GM12891 (cell line): Measurements from ENCODE around the gene GATD1.

Experiments
- DNase-seq: peaks from one replicate; pipeline ENCODE4 v3.0.0; 2011; ENCODE audit warnings: low spot score; ENCODE audit not compliant: insufficient read length
- FAIRE-seq: peaks from 2 replicates; lab custom pipeline; 2011; peaks lifted over from hg19 to GRCh38; lab: Jason Lieb, UNC
- PAX5 ChIP-seq: IDR thresholded peaks from 2 replicates; pipeline ENCODE4 v1.6.1; 2011; ENCODE audit warnings: low read length, moderate library complexity, mild to moderate bottlenecking; ENCODE audit not compliant: insufficient read depth, severe bottlenecking
- POLR2A ChIP-seq: IDR thresholded peaks from 2 replicates; pipeline ENCODE4 v1.6.1; 2011; ENCODE audit warnings: low read depth, low read length, control low read depth
- POLR2AphosphoS5 ChIP-seq: IDR thresholded peaks from 2 replicates; pipeline ENCODE4 v1.6.1; 2011; ENCODE audit warnings: low read depth, low read length, control low read depth
- POU2F2 ChIP-seq: IDR thresholded peaks from 2 replicates; pipeline ENCODE4 v1.6.1; 2011; ENCODE audit warnings: low read depth, mild to moderate bottlenecking, control low read depth, low read length, moderate library complexity
- SPI1 ChIP-seq: IDR thresholded peaks from 2 replicates; pipeline ENCODE4 v1.6.1; 2011; ENCODE audit warnings: low read depth, low read length, control low read depth
- TAF1 ChIP-seq: IDR thresholded peaks from 2 replicates; pipeline ENCODE4 v1.6.1; 2011; ENCODE audit warnings: low read depth, low read length, control low read depth

GATD1 gene

DNA sequence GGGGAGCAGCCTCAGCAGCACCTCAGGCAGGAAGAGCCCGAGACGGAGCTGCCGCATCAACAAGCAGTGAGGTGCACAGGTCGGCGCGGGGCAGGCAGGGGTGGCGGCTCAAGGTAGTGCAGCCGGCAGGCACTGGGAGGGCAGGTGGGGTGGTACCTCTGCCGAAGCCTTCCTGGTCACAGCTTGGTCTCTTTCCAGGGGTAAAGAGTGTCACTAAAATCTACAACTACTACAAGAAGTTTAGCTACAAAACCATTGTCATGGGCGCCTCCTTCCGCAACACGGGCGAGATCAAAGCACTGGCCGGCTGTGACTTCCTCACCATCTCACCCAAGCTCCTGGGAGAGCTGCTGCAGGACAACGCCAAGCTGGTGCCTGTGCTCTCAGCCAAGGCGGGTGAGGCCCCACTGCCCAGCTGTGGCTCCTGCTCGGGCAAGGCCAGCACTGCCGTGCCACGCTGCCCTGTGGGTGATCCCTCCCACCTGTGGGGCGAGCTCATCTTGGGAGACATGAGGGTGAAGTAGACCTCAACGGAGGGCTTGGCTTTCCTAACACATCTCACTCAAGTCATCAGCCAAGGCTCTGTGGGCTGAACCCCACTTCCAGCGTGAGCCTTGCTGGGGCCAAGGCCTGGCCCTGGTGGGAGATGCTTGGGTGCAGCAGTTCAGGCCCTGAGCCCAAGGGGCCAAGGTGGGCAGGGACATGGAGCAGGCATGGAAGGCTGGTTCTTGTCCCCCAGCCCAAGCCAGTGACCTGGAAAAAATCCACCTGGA, 13.6 kb downstream of the GATD1 start:
- no peak for DNase-seq
- FAIRE-seq: no peak
- TF ChIP-seq POLR2A (0 out of 2 replicates have a peak, but pooled peaks have one; percentile 31), POLR2AphosphoS5 (no peak; the same call in none of the 2 replicates)

DNA sequence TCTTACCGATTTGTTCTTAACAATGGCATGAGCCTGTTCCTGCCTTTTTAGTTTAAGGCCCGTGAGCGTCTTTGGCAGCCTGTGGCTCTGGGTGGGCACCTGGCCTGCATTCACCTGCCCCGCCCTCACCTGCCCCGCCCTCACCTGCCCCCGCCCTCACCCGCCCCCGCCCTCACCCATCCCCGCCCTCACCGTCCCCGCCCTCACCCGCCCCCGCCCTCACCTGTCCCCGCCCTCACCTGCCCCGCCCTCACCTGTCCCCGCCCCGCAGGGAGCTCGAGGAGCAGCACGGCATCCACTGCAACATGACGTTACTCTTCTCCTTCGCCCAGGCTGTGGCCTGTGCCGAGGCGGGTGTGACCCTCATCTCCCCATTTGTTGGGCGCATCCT, 14.2 kb downstream of the GATD1 start:
- no peak for DNase-seq
- no peak for FAIRE-seq

DNA sequence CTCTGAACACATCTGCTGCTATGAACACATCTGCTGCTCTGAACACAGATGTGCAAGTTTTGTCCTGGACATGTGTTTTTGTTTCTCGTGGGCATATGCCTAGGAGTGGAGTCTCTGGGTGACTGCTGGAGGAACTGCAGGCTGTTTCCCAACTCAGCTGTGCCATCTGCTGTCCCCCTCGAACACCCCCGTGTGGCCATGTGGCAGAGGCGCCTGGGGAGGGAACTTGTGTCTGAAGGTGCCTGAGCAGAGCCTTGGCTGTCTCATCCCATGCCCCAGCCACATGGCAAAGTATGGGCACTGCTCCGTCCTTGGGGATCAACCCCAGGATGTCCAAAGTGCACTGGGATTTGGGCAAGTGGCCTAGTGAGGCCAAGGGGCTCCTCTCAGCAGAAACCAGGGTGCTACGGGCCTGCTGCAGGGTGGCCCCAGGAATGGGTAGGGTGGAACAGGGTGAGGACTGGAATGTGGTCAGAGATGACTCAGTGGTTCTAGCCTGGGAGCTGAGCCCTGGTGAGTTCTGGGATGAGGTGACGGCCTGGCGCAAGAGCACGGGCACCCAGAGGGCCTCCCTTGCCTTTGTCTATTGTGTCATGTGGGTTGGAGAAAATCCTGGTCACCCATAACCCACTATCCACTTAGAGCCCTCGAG, 14.7 kb downstream of the GATD1 start:
- TF ChIP-seq SPI1: no peak
- no peak for TF ChIP-seq PAX5
- TF ChIP-seq POLR2AphosphoS5: no peak
- no peak for FAIRE-seq
- DNase-seq: no peak

More for the DNA sequence above, 14.2 kb downstream of the GATD1 start:
- no peak for TF ChIP-seq PAX5

DNA sequence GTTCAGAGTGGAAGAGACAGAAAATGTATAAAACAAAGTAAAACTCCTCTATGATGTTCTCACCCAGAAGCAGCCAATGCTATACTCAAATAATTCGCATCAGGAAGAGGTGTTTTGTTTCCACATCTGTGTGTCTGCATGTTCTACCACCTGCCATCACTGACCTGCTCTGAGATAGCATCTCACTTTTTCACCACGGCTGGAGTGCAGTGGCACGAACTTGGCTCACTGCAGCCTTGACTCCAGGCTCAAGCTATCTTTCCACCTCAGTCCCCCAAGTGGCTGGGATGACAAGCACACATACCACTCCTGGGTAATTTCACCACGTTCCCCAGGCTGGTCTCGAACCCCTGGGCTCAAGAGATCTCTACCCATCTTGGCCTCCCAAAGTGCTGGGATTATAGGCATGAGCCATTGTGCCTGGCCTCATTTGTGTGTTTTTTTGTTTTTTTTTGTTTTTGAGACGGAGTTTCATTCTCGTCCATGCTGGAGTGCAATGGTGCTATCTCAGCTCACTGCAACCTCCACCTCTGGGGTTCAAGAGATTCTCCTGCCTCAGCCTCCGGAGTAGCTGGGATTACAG, 15.7 kb downstream of the GATD1 start:
- TF ChIP-seq POLR2AphosphoS5 (no peak), POLR2A (no peak), SPI1 (no peak), TAF1 (no peak), POU2F2 (no peak), PAX5 (no peak)
- no peak for FAIRE-seq
- no peak for DNase-seq

DNA sequence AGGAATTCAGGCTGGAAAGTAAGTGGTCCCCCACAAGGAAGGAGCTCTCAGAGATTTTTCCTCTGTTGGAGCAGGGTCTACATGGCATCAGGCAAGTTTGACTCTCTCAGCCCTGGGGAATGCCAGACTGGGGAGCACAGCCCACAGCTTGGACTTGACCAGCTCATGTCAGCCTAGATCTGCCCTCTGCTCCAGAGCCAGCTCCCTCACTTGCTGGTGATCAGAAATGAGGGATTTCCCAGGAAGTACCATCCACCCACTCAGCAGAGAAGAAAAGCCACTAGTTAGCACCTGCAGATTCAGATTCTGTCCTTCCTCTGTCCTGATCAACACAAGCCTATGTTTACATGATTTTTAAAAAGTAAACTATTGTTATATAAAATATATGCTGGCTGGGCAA, 17.1 kb downstream of the GATD1 start:
- DNase-seq: no peak
- TF ChIP-seq PAX5: no peak
- no peak for TF ChIP-seq POLR2A
- no peak for TF ChIP-seq POLR2AphosphoS5
- no peak for TF ChIP-seq SPI1
- TF ChIP-seq POU2F2: no peak
- no peak for TF ChIP-seq TAF1
- no peak for FAIRE-seq

DNA sequence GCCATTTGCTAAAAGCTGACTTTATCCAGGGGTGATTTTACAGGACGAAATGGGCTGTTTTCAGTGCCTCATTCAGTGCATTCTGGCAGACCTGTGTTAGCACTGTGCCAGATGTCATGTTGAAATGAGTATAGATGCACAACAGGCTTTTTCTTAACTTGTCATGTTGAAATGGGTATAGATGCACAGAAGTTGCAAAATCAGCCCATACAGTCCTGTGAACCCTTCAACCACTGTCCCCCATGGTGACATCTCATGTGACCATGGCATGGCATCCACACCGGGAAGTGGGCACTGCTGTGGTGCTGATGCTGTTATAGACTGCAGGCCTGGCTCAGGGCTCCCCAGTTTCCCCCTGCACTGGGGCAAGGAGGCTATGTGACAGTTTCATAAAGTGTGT, 27.6 kb downstream of the GATD1 start:
- FAIRE-seq (peak; percentile 64), DNase-seq (no peak)
- TF ChIP-seq POLR2AphosphoS5 (no peak), SPI1 (no peak), POLR2A (no peak), POU2F2 (no peak), PAX5 (no peak), TAF1 (no peak)

DNA sequence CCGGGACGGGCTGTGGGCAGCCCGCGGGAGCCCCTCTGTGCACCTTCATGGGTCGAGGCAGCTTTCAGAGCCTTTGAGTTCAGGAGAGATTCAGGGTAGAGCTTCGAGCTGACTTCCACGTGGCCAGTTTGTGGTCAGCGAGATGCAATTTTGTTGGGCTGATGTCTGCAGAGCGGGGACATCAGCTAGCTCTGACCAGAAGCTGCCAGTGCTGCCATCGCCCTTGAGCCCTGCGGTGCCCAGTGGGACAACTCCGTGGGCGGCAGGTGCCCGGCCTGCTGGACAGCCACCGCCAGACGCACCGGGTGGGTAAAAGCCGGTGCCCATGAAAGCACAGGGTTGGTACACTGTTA, 29.3 kb downstream of the GATD1 start:
- DNase-seq: no peak
- TF ChIP-seq POLR2AphosphoS5 (no peak), PAX5 (no peak), TAF1 (no peak), POLR2A (no peak), SPI1 (no peak), POU2F2 (no peak)
- FAIRE-seq: peak; percentile 87

DNA sequence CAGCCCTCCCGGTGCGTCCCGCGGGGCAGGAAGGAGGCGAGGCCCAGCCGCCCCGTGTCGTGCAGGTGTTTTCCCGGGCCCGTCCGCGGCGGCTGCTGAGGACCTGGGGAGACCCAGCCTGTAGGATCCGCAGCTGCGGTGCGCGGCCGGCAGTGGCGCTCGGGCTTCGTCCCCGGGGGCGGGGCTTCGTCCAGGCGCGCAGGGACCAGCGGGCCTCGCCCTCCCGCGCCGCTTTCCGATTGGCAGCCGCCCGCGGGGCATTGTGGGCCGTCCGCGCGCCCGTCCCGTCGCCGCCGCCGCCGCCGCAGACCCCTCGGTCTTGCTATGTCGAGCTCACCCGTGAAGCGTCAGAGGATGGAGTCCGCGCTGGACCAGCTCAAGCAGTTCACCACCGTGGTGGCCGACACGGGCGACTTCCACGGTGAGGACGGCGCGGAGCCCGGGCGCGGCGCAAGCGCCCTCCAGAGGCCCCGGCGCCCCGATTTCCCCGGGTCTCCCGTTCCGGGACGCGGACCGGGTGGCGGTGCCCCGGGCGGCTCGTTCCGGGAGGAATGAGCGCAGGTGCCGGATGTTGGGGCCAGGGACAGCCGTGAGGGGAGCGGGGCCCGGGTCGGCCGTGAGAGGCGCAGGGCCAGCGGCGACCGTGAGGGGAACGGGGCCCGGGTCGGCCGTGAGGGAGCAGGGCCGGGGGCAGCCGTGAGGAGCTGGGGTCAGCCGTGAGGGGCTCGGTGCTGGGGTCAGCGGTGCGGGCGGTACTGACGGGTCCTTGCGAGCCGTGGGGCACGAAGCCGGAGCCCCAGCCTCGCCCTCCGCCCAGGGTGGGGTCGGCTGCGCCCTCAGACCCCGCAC, 29.9 kb downstream of the GATD1 start, which contains the start of gene TALDO1:
TSS of gene TALDO1 (plus strand) at position 307 of the 849 bp plus-strand sequence. CDS start at position 325, 18 bp downstream.
- DNase-seq (peak; percentile 97), FAIRE-seq (peak; percentile 98)
- TF ChIP-seq POLR2AphosphoS5 (0 out of 2 replicates have a peak, but pooled peaks have one; percentile 6), PAX5 (no peak), TAF1 (0 out of 2 replicates have a peak, but pooled peaks have one; percentile 8)

DNA sequence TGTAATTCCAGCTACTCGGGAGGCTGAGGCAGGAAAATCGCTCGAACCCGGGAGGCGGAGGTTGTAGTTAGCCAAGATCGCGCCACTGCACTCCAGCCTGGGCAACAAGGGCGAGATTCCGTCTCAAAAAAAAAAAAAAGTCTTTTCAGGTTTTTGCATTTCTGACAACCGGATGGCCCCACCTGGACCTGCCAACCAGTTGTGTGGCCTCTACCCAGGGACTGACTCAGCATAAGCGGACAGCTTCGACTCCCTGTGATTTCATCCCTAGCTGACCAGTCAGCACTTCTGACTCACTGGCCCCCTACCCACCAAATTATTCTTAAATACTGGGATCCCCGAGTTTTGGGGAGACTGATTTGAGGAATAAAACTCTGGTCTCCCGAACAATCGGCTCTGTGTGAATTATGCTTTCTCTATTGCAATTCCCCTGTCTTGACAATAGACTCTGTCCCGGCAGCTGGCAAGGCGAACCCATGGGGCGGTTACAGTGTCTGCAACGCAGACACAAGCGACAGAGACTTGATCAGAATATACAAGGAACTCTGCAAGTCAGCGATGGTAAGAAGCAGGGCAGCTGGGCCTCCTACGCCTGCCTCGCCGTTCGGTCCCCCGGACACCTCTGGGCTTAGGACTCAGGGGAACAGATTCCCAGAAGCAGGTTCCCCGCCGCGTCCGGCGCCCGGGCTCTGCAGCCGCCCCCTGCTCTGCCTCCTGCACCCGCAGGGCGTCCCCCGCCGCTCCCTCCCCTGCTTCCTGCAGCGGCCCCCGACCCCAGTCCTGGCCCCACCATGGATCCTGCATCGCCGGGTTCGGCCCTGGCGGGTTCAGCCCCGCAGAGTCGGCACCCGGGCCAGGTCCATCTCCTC, 30.8 kb downstream of the GATD1 start:
- DNase-seq: no peak

More for the DNA sequence above, 30.8 kb downstream of the GATD1 start:
- TF ChIP-seq SPI1: no peak
- TF ChIP-seq PAX5: no peak
- no peak for FAIRE-seq
